AG04450 (cell line): Measurements from ENCODE around the gene GDPD2. TPM values are rescaled to one million over a fixed set of nuclear protein-coding genes. Genes with fewer than 3 reads are reported as not detected.
A peak's percentile ranks its signal among the peaks of the same experiment; 100 is the strongest.

Experiments
- CTCF ChIA-PET: fragments of 300-600, 350-600 bp; formaldehyde crosslinking; extraction: SDS; loops from one replicate; lab custom pipeline; 2022; ENCODE audit warnings: antibody characterized with exemption, inconsistent platforms; lab: Charles Lee
- POLR2A ChIA-PET: fragments of 350-600 bp; formaldehyde crosslinking; extraction: SDS; loops from one replicate; lab custom pipeline; 2021; ENCODE audit warnings: antibody characterized with exemption, inconsistent platforms; lab: Yijun Ruan, JAX
- DNase-seq: peaks from one replicate; pipeline ENCODE4 v3.0.0-alpha.2; 2011; ENCODE audit warnings: low read depth, low spot score
- H3K27ac ChIP-seq: one replicate; pipeline ENCODE4 v1.5.1; 2012; ENCODE audit warnings: low read depth, low read length, control low read depth
- H3K27me3 ChIP-seq: one replicate; pipeline ENCODE4 v1.6.0; 2012; ENCODE audit warnings: low read length; ENCODE audit not compliant: control insufficient read depth, insufficient read depth
- H3K4me3 ChIP-seq: 2 replicates; pipeline ENCODE4 v1.5.1; 2011; ENCODE audit warnings: mild to moderate bottlenecking, low read depth, low read length, control low read depth
- H3K9me3 ChIP-seq: 2 replicates; pipeline ENCODE4 v1.5.1; 2012; ENCODE audit warnings: low read length; ENCODE audit not compliant: control insufficient read depth, insufficient read depth
- polyA plus RNA-seq: library from polyadenylated mRNA; depleted of rRNA; stranded (reverse); fragments of >200 nt; gene quantifications from 2 replicates; pipeline ENCODE4 v1.2.3, GENCODE V29; 2011
- TF ChIP-seq, protein P1 (sequence below): IDR thresholded peaks from 2 replicates; pipeline ENCODE4 v1.5.1; 2011; ENCODE audit warnings: low read depth, low read length, control low read depth, inconsistent platforms

Gene GDPD2
- polyA plus RNA-seq, 1 experiment: not detected

GRCh38 chrX:70449457-70449966, 26.4 kb downstream of the GDPD2 start:
- CTCF ChIA-PET: no interaction called here
- no peak for DNase-seq
- TF ChIP-seq, protein P1, sequence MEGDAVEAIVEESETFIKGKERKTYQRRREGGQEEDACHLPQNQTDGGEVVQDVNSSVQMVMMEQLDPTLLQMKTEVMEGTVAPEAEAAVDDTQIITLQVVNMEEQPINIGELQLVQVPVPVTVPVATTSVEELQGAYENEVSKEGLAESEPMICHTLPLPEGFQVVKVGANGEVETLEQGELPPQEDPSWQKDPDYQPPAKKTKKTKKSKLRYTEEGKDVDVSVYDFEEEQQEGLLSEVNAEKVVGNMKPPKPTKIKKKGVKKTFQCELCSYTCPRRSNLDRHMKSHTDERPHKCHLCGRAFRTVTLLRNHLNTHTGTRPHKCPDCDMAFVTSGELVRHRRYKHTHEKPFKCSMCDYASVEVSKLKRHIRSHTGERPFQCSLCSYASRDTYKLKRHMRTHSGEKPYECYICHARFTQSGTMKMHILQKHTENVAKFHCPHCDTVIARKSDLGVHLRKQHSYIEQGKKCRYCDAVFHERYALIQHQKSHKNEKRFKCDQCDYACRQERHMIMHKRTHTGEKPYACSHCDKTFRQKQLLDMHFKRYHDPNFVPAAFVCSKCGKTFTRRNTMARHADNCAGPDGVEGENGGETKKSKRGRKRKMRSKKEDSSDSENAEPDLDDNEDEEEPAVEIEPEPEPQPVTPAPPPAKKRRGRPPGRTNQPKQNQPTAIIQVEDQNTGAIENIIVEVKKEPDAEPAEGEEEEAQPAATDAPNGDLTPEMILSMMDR: no peak
- H3K27ac ChIP-seq: no peak overlapping the region
- no peak overlapping the region for H3K4me3 ChIP-seq
- POLR2A ChIA-PET: no interaction called here
- H3K27me3 ChIP-seq: peaks cover 6% of the 10 kb centered on the region
- no peaks in the 10 kb centered on the region for H3K9me3 ChIP-seq

DNA sequence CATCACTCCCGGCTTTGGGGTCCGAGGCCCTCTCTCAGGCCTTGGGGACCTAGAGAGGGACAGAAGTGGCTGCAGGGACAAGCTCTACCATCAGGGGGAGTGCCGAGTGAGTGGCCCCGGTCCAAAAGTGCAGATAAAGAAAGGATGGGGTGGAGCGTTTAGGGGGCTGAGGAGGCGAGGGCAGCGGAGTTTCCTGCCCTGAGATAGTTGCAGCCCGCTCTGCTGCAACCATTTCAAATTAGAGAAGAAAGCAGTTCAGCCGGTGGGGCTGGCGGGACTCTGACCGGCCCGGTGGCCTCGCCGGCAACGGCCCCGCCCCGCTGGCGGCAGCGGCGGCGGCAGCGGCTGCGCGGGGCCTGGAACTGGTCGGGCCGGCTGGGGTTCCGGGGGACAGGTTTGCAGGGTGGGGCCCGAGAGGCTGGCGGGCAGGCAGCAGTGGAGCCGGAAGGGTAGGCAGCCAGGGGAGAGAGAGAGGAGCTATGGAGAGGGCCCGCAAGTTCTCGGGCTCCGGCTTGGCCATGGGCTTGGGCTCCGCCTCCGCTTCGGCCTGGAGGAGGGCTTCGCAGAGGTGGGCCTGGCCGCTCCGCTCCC, 29.1 kb downstream of the GDPD2 start:
- ChIA-PET POLR2A (no interaction called here), CTCF (interaction anchor here (0.6 to 3.0 kb wide), 12 partner anchors 8 to 1062 kb away, joined by 3 to 19 read pairs (median 4); partner anchors contain the start of gene IGBP1)
- Histone ChIP-seq H3K27ac (no peak overlapping the region), H3K27me3 (no peaks in the 10 kb centered on the region), H3K9me3 (peaks cover 3% of the 10 kb centered on the region; the same call in 1 of the 2 replicates), H3K4me3 (peak overlapping the region; percentile 64)
- TF ChIP-seq, protein P1: peak; percentile 69
- DNase-seq: no peak

DNA sequence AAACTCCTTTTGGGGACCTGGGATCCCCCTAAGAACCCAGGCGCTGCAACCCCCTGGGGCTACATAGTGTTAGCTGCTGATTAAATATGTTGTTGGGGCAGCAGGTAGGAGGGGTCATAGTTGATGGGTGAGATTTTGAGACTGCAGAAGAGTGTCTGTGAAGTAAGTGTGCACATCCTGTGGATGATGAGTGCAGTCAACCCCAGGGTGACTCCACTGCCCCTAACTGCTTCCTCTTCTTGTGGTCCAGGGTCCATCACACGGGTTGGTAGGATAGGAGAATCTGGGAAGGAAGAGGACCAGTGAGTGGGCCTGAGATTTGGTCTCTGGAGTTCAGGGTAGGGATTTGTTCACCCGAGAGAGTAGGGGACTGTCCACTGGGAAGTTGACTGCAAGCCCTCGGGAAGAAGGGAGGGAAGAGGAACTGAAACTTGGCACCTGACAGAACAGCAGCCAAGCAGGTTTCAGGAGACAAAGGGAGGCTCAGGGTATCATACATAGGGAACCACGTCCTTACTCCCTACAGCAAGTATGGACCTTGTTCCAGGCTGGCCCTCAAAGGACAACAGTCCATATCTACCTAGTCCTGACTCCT, 30.0 kb downstream of the GDPD2 start:
- ChIA-PET POLR2A (no interaction called here), CTCF (interaction anchor here (0.6 to 3.0 kb wide), 4 partner anchors 18 to 212 kb away, joined by 3 to 19 read pairs (median 12); no protein-coding TSS in a partner anchor)
- Histone ChIP-seq H3K27me3 (no peaks in the 10 kb centered on the region), H3K27ac (no peak overlapping the region), H3K4me3 (peak overlapping the region; percentile 64), H3K9me3 (peaks cover 3% of the 10 kb centered on the region; the same call in 1 of the 2 replicates)
- TF ChIP-seq, protein P1: no peak
- no peak for DNase-seq

DNA sequence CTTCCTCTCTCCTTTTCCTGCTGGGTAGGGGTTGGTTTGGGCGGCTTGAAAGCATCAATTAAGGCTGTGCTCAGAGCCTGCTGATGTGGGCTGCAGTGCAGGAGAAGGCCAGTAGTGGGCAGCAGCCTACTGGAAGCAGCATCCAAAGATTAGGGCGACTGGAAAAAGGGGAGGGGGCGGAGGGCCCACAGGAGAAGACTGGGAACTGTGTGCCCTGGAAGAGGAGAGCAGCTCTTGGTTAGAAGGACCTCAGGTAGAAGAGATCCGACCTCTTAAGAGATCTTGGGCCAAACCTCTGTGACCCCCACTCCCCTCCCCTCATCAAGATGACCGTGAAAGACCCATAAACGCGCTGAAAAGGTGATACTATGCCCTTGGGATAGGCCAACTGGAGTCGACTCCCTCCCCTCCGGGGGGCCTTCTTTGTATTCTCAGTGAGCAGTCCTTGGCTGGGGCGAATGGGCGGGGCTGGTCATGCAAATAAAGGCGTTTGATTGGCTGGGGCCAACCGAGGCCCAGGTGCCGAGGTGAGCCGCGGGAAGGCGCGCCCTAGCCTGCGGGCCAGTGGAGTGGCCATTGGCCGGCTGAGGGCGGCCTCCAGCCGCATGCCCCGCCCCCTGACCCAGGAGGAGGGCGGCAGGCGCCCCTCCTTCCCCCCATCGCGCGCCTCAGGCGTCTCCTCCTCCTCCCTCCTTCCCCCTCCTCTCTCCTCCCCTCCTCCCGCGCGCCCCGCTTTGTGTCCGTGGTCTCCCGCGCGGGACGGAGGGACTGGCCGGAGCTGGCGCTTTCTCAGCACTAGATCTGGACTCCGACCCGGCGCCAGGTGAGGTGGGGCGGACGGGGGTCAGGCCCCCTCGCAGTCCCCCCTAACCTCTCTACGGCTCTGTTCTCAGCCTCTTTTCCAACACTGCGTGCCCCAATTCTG, 31.6 kb downstream of the GDPD2 start:
- Histone ChIP-seq H3K27me3 (no peaks in the 10 kb centered on the region), H3K27ac (peak overlapping the region; percentile 39), H3K9me3 (peaks cover 3% of the 10 kb centered on the region; the same call in 1 of the 2 replicates), H3K4me3 (peak overlapping the region; percentile 68)
- no peak for DNase-seq
- ChIA-PET CTCF (interaction anchor here (1.0 to 2.7 kb wide), 7 partner anchors 8 to 297 kb away, joined by 3 to 18 read pairs (median 6); no protein-coding TSS in a partner anchor), POLR2A (no interaction called here)
- TF ChIP-seq, protein P1: peak; percentile 88
